Fibroblast of upper back skin (primary cell): ENCODE results near the gene SALL3.

ENCODE experiments used
- DNase-seq: peaks from one replicate; pipeline ENCODE4 v3.0.0-alpha.2; 2013

Gene SALL3

DNA sequence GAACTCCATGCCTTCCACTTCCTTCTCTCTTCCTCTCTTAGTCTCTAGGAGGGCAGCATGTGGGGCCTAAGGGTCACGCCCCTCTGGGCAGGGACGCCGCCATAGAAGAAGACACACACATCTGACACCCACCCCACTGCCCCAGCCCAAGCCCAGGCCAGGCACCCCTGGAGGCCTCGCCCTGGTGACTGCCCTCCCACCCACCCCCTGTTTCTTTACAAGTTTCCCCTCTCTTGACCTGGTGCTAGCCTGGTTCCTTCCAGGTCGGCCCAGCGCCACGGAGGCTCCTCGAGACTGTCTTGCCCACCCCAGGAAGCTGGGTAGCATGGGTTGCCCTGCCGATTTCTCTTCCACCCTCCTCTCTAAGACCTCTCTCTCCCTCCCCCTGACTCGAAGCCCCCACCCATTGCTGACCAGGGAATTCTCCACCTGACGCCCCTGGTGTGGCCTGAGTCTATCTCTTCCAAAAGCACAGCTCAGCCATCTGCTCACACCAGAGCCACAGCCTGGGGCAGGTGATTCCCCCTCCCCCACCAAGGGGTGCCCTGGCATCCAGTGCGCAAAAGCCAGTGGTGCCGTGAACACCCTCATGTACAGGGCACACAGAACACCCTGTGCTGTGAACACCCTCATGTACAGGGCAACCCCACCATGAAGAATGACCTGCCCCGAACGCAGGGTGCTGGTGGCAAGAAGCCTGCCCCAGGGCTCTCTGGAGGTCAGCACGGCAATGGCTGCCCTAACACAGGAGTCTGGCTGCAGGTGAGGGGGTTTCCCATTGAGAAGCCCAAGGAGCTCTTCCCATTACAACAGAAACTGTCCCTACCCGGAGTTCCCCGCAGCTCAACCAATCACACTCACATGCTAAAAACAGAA lies 13.5 kb upstream of the SALL3 start:
- no peak for DNase-seq

DNA sequence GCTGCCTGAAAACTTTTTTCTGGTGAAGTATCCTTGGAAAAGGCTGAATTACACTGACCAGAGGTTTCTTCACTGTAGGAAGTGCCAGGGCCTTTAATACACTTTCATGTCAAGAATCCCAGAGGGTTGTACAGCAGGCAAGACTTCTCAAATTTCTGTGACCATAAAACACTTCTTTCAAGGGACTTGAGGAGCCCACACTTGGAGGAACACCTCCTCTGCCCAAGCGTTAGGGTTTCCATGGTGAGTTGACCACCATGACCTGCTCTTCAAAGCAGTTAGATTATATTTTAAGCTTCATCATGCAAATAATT lies 12.9 kb upstream of the SALL3 start:
- no peak for DNase-seq

DNA sequence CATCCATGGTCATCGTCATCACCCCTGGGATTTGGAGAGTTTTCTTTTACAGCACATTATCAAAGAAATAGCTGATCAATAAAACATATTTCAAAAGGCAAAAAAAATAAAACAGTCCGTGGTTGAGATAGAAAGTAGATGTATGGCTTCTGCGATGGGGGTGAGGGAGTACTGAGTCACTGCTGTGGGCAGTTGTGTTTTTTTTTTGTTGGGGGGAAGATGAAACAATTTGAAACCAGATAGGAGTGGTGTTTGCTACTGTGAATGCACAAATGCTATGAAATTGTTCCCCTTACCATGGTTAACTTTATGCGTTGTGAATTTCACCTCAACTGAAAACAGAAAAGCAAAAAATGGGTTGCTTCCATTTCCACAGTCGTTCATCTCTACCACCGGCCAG lies 11.9 kb upstream of the SALL3 start:
- DNase-seq, result no peak

DNA sequence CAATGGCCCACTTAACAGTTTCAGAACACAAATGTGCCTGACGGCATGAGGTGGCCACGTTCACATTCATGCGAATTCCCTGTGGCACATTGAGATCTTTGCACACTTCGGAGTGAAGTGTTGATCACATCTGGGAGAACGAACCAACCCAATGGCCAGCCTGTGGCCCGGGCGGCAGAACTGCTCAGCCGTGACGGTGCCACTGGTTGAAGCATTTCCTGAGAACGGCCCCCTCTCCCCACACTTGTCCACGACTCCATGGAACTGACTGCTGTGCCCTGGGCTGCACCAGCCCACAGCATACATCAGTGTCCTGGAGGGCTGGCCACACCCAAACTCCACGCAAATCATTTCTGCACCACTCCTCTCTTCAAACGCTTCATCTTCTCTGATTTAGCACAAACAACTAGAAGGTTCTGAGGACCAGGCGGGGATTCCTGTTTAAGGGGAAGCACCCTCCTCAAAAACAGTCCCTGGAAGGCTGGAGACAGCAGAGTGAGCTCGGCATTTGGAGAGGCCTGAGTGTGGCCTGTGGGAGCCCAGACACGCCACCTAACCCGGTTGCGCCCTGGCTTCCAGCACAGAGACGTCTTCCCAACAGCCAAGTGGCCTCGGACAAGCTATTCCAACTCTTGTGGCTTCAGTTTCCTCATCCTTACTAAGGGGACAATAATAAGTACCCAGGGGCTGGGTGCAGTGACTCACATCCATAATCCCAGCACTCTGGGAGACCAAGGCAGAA lies 9.9 kb upstream of the SALL3 start:
- DNase-seq, result no peak

DNA sequence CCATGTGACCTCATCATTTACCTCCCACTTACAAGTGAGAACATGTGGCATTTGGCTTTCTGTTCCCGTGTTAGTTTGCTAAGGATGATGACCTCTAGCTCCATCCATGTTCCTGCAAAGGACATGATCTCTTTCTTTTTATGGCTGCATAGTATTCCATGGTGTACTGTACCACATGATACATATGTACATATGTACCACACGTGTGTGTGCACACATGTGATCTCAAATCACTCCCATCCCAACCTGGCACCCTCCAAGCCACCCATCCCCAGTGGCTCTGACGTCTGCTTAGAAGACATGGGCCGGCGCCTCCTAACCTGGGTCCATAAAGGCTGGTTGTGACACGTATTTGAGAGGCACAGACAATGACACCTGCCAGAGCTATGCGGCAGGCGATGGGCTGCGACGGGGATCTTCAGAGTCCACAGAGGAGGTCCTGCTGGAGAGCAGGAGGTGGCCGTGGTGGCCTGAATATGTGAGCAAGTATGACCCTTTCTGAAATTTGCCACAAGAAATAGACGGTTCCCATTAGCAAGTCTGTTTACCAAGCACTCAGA lies 8.8 kb upstream of the SALL3 start:
- DNase-seq, result no peak

DNA sequence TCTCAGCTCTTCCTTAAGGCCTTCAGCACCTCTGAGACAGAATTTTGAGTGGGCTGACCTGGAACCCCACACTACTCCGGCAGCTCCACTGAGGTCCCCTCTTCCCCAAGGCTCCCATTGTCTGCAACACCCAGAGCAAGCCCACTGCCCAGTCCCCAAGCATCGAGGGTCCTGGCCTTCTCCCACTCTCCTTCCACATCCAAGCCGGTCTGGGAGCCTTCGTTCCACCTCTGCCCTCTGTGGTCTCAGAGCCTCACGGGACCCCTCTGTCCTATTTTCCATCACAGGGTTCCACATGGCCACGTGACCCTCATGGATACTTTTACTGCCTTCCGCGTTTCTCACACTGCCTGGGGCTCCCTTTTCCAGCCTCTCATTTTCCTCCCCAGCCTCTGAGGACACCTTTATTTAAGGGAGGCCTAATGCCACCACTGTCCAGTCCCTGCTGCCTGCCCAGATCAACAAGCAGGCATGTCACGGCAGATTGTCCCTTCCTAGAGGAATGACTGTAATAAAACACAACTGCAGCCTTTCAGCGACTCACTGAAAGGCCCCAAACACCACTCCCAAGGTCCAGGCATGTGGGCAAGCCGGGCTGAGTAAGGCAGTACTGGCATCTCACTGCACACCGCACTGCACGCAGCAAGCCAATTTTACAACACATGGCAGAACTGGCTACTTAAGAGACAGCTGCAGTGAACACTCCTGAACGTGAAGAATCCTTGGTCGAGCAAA lies 7.9 kb upstream of the SALL3 start:
- DNase-seq, result no peak

GRCh38 chr18:78972385-78972918 lies 7.2 kb upstream of the SALL3 start:
- no peak for DNase-seq

DNA sequence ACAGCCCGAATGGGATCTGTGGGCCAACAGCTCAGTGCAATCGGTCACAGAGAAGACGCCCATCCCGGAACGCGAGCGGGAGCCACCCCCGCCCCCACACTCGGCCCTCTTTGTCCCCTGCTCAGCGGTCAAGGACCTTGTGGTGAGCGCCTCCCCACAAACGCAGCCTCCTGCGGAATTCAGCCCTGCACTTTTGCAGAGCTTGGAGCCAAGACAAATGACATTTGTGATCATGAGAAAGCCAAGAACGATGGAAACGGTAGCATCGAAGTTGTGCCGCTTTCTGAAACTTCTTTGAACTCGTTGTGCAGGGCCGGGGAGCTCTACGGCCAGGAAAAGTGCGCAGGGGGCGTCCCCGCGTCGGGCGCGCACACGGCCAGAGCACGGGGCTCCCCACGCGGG lies 6.7 kb upstream of the SALL3 start:
- DNase-seq, result no peak

GRCh38 chr18:78973357-78974083 lies 6.1 kb upstream of the SALL3 start:
- no peak for DNase-seq

DNA sequence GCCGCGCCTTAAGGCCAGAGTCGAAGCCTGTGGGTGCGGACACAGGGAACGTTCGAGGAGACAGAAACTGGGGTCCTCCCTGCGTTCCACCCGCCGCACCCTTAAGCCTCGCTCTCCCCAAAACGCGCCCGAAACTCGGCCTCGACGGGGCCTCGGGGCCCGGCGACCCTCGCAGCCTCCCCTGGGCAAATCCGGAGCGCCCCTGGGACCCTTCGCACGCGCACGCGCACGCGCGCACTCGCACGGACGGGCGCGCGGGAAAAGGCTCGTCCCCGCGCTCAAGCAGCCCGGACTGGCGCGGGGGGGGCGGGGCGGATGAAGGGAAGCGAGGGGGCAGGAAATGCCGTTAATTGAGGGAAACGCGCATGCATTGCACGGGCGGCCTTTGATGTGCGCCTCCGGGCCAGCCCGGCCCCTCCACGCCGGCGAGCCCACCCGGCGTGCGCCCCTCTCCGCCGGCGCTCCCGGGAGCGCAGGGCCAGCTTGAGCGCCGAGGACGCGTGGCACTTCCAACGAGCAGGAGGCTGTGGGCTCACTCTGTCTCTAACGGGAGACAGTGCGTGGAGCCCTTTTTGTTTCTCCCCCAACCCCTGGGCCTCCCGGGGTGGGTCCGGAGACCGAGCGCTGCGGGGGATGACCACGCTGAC lies 5.4 kb upstream of the SALL3 start:
- no peak for DNase-seq

DNA sequence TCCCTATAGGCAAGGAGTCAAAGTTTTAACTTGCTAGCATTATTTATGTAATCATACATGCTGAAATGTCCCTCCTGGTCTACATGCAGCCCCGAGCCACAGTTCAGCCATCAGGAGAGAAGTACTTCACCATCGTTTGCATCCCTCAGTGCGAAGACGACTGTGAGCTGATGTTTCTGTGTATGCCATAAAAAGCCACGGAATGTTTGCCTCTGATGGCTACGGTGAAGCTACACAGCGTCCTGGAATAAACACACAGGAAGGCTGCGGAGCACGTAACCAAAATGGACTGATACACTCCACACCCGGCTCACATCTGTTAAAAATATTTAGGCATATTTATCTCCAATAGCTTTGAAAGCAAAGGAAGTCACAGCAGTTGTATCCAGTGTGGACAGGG lies 4.3 kb upstream of the SALL3 start:
- DNase-seq, result no peak

DNA sequence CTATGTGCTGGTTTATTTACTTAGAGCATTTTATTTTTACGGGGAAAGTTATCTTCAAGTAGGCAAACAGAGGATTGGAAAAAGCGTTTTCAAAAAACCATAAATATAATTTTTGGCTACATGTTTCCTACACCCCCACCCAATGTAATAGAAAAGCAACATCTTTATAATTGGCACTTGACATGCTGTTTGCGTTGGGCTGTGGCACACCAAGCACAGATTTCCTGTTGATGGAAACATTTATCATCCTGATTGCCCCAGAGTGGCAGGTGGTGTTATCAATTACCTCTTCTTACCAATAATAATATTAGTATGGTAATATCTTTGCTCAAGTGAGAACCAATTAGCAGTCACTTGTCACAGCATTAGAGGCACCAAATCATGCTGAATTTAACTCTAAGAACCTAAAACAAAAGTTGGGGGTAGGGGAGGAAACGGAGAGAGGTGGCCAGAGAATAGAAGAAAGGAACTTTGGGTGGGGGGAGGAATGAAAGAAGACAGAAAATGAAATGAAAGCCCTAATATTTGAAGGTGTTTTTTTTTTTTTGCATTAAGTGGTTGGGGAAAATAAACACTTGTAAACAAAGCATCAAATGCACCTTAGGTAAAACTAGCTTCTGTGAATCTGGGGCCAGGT lies 3.8 kb upstream of the SALL3 start:
- no peak for DNase-seq

DNA sequence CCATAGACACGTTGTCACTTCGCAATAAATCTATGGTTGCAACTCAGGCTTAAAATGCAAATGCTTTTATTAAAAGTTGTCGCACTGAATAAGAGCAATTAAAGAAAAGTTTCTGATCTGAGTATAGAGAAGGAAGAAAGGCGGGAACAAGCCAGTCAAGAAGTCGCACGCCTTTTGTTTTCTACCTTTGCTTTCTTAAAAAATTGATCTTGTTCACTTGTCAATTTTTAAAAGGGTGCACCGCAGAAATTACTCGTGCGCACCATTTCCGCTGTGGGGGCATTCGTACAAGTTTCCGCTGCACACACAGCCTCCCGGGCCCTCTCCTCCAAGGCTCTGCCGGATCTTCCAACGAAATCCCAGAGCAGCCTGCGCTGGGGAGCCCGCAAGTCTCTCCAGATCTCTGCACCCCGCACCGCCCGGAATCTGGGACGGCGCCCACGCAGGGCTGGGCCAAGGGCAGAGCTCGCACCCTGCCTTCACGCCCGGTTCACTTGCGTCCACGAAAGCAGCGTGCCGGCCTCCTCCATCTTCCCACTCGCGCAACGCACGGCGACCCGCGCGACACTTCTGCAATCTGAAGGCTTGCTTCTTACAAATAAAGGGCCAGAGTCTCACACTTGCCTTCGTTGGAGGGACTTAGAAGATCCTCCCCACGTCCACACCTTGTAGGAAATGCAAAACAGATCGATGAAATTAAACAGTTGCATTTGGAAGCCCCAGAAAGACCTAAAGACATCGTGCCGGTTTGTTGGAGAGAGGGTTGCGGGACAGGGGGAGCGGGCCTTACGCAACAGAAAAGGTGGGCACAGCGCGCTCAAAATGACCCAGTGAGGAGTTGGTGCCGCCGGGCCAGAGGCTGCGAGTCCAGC lies 2.6 kb upstream of the SALL3 start:
- DNase-seq, result no peak

DNA sequence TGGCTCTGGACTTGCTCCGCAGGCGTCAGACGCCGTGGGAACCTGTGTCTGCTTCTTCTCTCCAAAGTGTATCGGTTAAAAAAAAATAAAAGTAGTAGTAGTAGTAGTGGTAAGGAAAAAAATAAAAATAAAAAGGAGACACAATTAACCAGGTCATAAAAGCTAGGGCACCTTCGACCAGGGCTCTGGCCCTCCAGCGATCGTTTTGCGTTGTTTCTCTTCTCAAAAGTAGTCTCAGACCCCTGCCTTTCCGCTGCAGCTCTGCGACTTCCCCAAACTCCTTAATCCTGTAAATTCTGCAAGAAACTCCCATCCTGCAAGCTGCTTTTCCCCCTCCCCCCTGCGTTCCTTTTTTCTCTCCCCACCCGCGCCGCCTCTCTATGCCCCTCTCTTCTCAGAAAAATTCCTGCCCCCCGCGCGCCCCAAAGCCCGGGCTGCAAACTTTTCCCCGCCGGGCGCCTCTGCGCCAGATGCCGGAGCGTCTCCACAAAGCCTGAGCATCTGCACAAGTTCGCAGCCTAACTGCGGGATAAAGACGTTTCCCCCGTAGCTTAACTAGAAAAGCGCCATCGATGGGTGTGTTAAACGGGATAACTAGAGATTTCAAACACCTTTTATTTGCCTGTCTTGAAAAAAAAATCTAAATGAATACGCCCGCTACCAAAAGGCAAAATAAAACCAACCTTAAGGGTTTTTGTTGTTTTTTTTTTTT lies 1.8 kb upstream of the SALL3 start:
- no peak for DNase-seq

GRCh38 chr18:78978349-78979055 lies 1.1 kb upstream of the SALL3 start:
- no peak for DNase-seq

DNA sequence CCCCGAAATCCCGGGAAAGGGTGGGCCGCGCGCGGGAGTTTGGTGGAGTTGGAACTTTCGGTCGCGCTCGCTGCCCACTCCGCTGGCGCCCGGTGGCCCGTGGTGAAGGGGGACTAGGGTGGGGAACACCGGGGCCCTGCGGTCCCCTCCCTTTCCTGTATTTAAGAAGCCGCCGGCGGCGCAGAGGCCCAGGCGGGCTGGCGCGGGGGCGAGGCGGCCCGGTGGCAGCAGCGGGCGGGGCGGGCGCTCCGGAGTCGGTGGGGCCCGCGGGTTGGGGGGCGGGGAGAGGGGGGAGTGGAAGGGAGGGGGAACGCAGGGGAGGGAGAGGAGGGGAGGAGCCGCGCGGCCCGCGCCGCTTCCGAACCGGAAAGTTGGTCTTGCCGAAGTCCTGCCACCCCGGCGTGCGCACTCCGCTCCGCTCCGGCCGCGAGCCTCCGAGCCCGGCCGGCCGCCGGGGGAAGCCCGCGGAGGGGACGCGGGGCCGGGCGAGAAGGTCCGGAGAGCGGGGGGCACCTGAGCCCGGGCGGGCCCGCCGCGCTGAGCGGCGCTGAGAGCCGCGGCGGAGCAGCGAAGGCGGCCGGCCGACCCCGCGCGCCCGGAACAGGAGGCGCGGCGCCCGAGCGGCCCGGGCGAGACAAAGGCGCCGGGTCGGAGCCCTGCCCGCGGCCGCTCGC lies 425 bp upstream of the SALL3 start:
- DNase-seq, result no peak

GRCh38 chr18:78980279-78980771 lies 707 bp downstream of the SALL3 start:
- no peak for DNase-seq

GRCh38 chr18:78980777-78981380 lies 1.3 kb downstream of the SALL3 start:
- DNase-seq, result no peak
